ENCODE data around the gene LRRC37A. TPM values are rescaled to one million over a fixed set of nuclear protein-coding genes. Genes with fewer than 3 reads are reported as not detected.
"Not testable (repeated sequence)": the region's sequence is repeated elsewhere in the genome, so short reads cannot be mapped to it uniquely, and the experiment has no call there.

Gene LRRC37A
- total RNA-seq, 1 experiment from 2014 or later: 2.7 TPM

DNA sequence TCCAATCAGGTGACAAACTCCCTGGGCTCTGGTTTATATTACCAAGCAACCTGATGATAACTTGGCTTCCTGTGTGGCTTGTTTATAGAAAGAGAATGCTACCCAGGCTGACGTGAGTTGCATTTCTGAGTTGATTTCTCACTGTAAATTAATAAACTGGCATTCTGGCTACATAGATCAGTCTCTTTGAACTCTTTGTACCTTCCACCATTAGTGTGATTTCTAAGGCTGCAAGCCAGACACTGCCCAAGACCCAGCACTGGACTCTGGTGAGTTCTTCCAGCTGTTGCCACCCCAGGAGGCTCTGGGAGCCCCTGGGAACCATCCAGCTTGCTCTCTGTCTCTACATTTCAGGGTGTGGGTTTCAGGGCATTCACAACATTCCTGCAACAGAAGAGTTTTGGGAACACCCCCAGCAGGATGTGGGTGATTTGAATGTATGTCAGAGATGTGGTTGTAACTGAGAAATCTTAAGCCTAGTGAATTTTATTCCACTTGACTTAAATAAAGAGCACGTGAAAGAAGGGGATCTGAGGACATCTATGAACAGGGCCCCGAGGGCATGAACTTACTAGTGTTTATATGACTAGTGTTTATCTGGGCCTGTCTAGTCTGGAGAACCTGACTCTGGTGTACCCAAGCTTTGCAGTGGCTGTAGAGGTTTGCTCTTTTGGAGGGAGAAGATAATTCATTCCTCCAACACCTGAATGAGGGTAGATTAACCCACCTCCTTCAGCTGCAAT is 30.3 kb upstream of the LRRC37A start:
- CTCF ChIA-PET: no interaction called here
- Histone ChIP-seq H3K36me3 (ENCODE audit: control insufficient read depth, insufficient read depth, low read length) (no peaks in the 10 kb centered on the region), H3K4me3 (ENCODE audit: low read depth in 2 of 2, low read length in 2 of 2) (no peak overlapping the region), H3K27me3 (ENCODE audit: control insufficient read depth, insufficient read depth, low read length) (no peaks in the 10 kb centered on the region), H3K4me1 (ENCODE audit: control insufficient read depth, insufficient read depth, low read length) (peaks cover 16% of the 10 kb centered on the region), H3K9me3 (ENCODE audit: control insufficient read depth, insufficient read depth, low read depth, low read length) (no peaks in the 10 kb centered on the region), H3K27ac (ENCODE audit: low read length) (no peak overlapping the region)
- TSS peak; percentile 62 for BruUV-seq (replicated peaks)
- in situ Hi-C loops (cut with HindIII; ENCODE audit: low pct_unique_long_range_greater_than_20kb, low sequenced_read_pairs) (no loop called here), intact Hi-C loops (cut with micrococcal nuclease; ENCODE audit: unreplicated experiment) (no loop called here)
- TF ChIP-seq, protein P1, sequence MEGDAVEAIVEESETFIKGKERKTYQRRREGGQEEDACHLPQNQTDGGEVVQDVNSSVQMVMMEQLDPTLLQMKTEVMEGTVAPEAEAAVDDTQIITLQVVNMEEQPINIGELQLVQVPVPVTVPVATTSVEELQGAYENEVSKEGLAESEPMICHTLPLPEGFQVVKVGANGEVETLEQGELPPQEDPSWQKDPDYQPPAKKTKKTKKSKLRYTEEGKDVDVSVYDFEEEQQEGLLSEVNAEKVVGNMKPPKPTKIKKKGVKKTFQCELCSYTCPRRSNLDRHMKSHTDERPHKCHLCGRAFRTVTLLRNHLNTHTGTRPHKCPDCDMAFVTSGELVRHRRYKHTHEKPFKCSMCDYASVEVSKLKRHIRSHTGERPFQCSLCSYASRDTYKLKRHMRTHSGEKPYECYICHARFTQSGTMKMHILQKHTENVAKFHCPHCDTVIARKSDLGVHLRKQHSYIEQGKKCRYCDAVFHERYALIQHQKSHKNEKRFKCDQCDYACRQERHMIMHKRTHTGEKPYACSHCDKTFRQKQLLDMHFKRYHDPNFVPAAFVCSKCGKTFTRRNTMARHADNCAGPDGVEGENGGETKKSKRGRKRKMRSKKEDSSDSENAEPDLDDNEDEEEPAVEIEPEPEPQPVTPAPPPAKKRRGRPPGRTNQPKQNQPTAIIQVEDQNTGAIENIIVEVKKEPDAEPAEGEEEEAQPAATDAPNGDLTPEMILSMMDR (IDR thresholded peaks at IDR 0.05): no peak
- TF ChIP-seq POLR2AphosphoS5 (IDR thresholded peaks at IDR 0.05; ENCODE audit: low read depth, low read length): no peak
- TF ChIP-seq SIN3A (IDR thresholded peaks at IDR 0.05; ENCODE audit: borderline replicate concordance, insufficient read depth, low read depth, low read length): no peak
- TF ChIP-seq, protein P2, sequence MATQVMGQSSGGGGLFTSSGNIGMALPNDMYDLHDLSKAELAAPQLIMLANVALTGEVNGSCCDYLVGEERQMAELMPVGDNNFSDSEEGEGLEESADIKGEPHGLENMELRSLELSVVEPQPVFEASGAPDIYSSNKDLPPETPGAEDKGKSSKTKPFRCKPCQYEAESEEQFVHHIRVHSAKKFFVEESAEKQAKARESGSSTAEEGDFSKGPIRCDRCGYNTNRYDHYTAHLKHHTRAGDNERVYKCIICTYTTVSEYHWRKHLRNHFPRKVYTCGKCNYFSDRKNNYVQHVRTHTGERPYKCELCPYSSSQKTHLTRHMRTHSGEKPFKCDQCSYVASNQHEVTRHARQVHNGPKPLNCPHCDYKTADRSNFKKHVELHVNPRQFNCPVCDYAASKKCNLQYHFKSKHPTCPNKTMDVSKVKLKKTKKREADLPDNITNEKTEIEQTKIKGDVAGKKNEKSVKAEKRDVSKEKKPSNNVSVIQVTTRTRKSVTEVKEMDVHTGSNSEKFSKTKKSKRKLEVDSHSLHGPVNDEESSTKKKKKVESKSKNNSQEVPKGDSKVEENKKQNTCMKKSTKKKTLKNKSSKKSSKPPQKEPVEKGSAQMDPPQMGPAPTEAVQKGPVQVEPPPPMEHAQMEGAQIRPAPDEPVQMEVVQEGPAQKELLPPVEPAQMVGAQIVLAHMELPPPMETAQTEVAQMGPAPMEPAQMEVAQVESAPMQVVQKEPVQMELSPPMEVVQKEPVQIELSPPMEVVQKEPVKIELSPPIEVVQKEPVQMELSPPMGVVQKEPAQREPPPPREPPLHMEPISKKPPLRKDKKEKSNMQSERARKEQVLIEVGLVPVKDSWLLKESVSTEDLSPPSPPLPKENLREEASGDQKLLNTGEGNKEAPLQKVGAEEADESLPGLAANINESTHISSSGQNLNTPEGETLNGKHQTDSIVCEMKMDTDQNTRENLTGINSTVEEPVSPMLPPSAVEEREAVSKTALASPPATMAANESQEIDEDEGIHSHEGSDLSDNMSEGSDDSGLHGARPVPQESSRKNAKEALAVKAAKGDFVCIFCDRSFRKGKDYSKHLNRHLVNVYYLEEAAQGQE (IDR thresholded peaks at IDR 0.05; ENCODE audit: insufficient read depth in 1 of 2, low read depth in 2 of 2, low read length in 1 of 2): no peak
- no peak for TF ChIP-seq TCF7L2 (IDR thresholded peaks at IDR 0.05; ENCODE audit: low read depth, low read length)
- ATAC-seq (no peak), DNase-seq (ENCODE audit: low read depth, low spot score) (peak; percentile 61)
- POLR2A ChIA-PET: no interaction called here

DNA sequence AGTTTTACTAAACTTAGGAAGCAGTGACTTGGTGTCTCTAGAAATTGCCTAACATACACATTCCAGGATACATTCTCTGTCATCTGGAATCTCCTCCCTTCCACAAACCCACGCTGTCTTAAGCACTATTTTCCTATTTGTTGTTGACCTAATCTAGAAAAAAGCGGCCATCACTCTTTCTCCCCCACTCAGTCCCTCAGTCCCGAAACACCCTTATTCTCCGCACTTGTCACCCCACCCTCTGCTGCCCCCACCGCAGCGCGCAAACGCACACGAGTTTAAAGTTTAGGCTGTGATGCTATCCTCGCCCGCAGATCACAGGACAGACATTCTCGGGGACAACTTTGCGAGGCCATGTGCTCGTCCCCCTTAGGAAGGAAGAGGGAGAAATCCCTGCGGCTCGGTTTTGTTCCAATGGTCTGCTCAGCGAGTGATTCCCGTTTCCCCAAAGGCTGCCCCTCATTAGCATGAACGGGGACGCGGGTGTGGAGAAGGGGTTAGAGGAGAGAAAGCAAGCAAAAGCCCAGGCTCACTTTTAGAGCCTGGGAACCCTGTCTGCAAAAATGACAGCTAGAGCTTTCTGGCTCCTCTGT is 28.8 kb upstream of the LRRC37A start:
- H3K36me3 ChIP-seq (ENCODE audit: control insufficient read depth, insufficient read depth, low read length); H3K9me3 ChIP-seq (ENCODE audit: control insufficient read depth, insufficient read depth, low read depth, low read length); POLR2A ChIA-PET; in situ Hi-C loops (cut with HindIII; ENCODE audit: low pct_unique_long_range_greater_than_20kb, low sequenced_read_pairs); ATAC-seq; H3K27me3 ChIP-seq (ENCODE audit: control insufficient read depth, insufficient read depth, low read length); intact Hi-C loops (cut with micrococcal nuclease; ENCODE audit: unreplicated experiment); CTCF ChIA-PET; DNase-seq (ENCODE audit: low read depth, low spot score); BruUV-seq (replicated peaks): not testable (repeated sequence)
- Histone ChIP-seq H3K4me3 (ENCODE audit: low read depth in 2 of 2, low read length in 2 of 2) (peak overlapping the region; percentile 58 to 62), H3K4me1 (ENCODE audit: control insufficient read depth, insufficient read depth, low read length) (peaks cover 16% of the 10 kb centered on the region), H3K27ac (ENCODE audit: low read length) (peak overlapping the region; percentile 74)
- 0 out of 2 replicates have a peak, but pooled peaks have one; percentile 42 for TF ChIP-seq SIN3A (IDR thresholded peaks at IDR 0.05; ENCODE audit: borderline replicate concordance, insufficient read depth, low read depth, low read length)
